CD14-positive monocyte (primary cell): ENCODE measurements around the gene TCHP. TPM values are rescaled to one million over a fixed set of nuclear protein-coding genes. Genes with fewer than 3 reads are reported as not detected.

Source experiments
- DNase-seq, 3 donors: peaks; one replicate each; pipeline ENCODE4 v3.0.0-alpha.2; 2011 to 2022
- H2AFZ ChIP-seq: 2 replicates; pipeline ENCODE4 v1.6.0; 2012; ENCODE audit warnings: mild to moderate bottlenecking, low read depth, low read length, inconsistent platforms; ENCODE audit not compliant: insufficient read depth, poor library complexity, severe bottlenecking
- H3K27ac ChIP-seq, 2 donors: 1 replicate in 1 of 2; 2 replicates in 1 of 2; pipeline ENCODE4 v1.5.1; 2012 to 2013; ENCODE audit warnings: low read length in 2 of 2, control low read depth in 1 of 2, inconsistent platforms in 1 of 2, low read depth in 1 of 2, mild to moderate bottlenecking in 1 of 2
- H3K27me3 ChIP-seq, 2 donors: one replicate each; pipeline versions ENCODE4 v1.6.0 to v1.6.1; 2011 to 2013; ENCODE audit warnings: low read length in 2 of 2; ENCODE audit not compliant: control insufficient read depth in 2 of 2, insufficient read depth in 2 of 2
- H3K36me3 ChIP-seq, 2 donors: replicated peaks in 1 of 2; 1 replicate in 1 of 2; 2 replicates in 1 of 2; pipeline versions ENCODE4 v1.5.1 to v1.6.1; 2012 to 2013; ENCODE audit warnings: low read length in 2 of 2, control low read depth in 1 of 2, inconsistent platforms in 1 of 2, mild to moderate bottlenecking in 1 of 2; ENCODE audit not compliant: insufficient read depth in 2 of 2, control insufficient read depth in 1 of 2
- H3K4me1 ChIP-seq, 2 donors: 1 replicate in 1 of 2; 2 replicates in 1 of 2; pipeline versions ENCODE4 v1.5.1 to v1.6.1; 2012 to 2013; ENCODE audit warnings: low read length in 2 of 2, control low read depth in 1 of 2, inconsistent platforms in 1 of 2, mild to moderate bottlenecking in 1 of 2, moderate library complexity in 1 of 2; ENCODE audit not compliant: insufficient read depth in 2 of 2, control insufficient read depth in 1 of 2
- H3K4me2 ChIP-seq: replicated peaks from 2 replicates; pipeline ENCODE3; 2012; ENCODE audit warnings: low read length, moderate library complexity, mild to moderate bottlenecking; ENCODE audit not compliant: poor library complexity, severe bottlenecking; ENCODE audit errors: extremely low read depth
- H3K4me3 ChIP-seq, 3 experiments: fragments of 200-600 bp in 1 of 3; sonication (generic) in 1 of 3; replicated peaks in 1 of 3; 1 replicate in 2 of 3; 2 replicates in 1 of 3; pipeline ENCODE4 v1.5.1; 2011 to 2013; ENCODE audit warnings: low read length in 3 of 3, mild to moderate bottlenecking in 3 of 3, control low read depth in 2 of 3, low read depth in 2 of 3, inconsistent platforms in 1 of 3, moderate library complexity in 1 of 3
- H3K79me2 ChIP-seq: 2 replicates; pipeline ENCODE4 v1.6.0; 2012; ENCODE audit warnings: mild to moderate bottlenecking, control low read depth, inconsistent platforms, low read length, moderate library complexity; ENCODE audit not compliant: insufficient read depth
- H3K9ac ChIP-seq: 2 replicates; pipeline ENCODE4 v1.6.0; 2017; ENCODE audit warnings: low read length, mild to moderate bottlenecking; ENCODE audit not compliant: insufficient read depth, poor library complexity, severe bottlenecking
- H3K9me3 ChIP-seq, 2 donors: replicated peaks in 1 of 2; 1 replicate in 1 of 2; 2 replicates in 1 of 2; pipeline versions ENCODE4 v1.5.1 to v1.6.1; 2012 to 2013; ENCODE audit warnings: low read length in 2 of 2, control low read depth in 1 of 2; ENCODE audit not compliant: control insufficient read depth in 1 of 2, insufficient read depth in 1 of 2
- H4K20me1 ChIP-seq: 2 replicates; pipeline ENCODE4 v1.6.0; 2012; ENCODE audit warnings: mild to moderate bottlenecking, low read length, control low read depth, moderate library complexity; ENCODE audit not compliant: insufficient read depth
- H3K27ac Mint-ChIP-seq, 7 donors: one replicate each; pipeline ENCODE4 v1.8.0; 2020; ENCODE audit warnings: mild to moderate bottlenecking in 7 of 7, mixed read lengths in 7 of 7, moderate library complexity in 6 of 7, inconsistent platforms in 2 of 7
- H3K27me3 Mint-ChIP-seq, 3 donors: one replicate each; pipeline ENCODE4 v1.8.0; 2021 to 2022; ENCODE audit warnings: low read depth in 3 of 3, mild to moderate bottlenecking in 3 of 3, mixed read lengths in 3 of 3, moderate library complexity in 3 of 3, inconsistent platforms in 1 of 3
- H3K36me3 Mint-ChIP-seq, 2 donors: one replicate each; pipeline ENCODE4 v1.8.0; 2020; ENCODE audit warnings: mixed read lengths in 2 of 2, inconsistent platforms in 1 of 2, mild to moderate bottlenecking in 1 of 2
- H3K4me1 Mint-ChIP-seq: one replicate; pipeline ENCODE4 v1.8.0; 2020; ENCODE audit warnings: mild to moderate bottlenecking, mixed read lengths
- H3K4me3 Mint-ChIP-seq, 2 donors: one replicate each; pipeline ENCODE4 v1.8.0; 2020; ENCODE audit warnings: mild to moderate bottlenecking in 2 of 2, mixed read lengths in 2 of 2, moderate library complexity in 1 of 2
- H3K9me3 Mint-ChIP-seq, 7 donors: one replicate each; pipeline ENCODE4 v1.8.0; 2020 to 2022; ENCODE audit warnings: mixed read lengths in 7 of 7, mild to moderate bottlenecking in 6 of 7, moderate library complexity in 6 of 7, inconsistent platforms in 2 of 7
- CTCF ChIP-seq: fragments of 200-600 bp; IDR thresholded peaks from one replicate; pipeline ENCODE4 v1.8.0; 2022; ENCODE audit warnings: antibody characterized with exemption, mild to moderate bottlenecking
- WGBS: methylation state at CpG from one replicate; pipeline ENCODE4 v1.1.5; 2013; ENCODE audit warnings: missing lambda C conversion rate; ENCODE audit not compliant: insufficient coverage; 5-methylcytosine and 5-hydroxymethylcytosine counted together
- intact Hi-C, 2 donors: fragments of 100-400 bp; cut with micrococcal nuclease; formaldehyde crosslinking; loops; one replicate each; pipeline versions ENCODE4 v1.15.0 to v1.15.1; 2023
- polyA plus RNA-seq, 3 donors: library from polyadenylated mRNA; depleted of rRNA in 1 of 3; unstranded in 2 of 3; stranded (reverse) in 1 of 3; fragments of 300-500 nt in 2 of 3; fragments of >200 nt in 1 of 3; fragmentation: Illumina TruSeq in 2 of 3; gene quantifications; 1 replicate in 2 of 3; 2 replicates in 1 of 3; pipeline ENCODE4 v1.2.3, GENCODE V29; 2012 to 2021

TCHP gene
- polyA plus RNA-seq, 3 donors: 2.6 to 24.5 (median 7.3) TPM

GRCh38 chr12:109878749-109879148 lies 21.3 kb upstream of the TCHP start:
- peak overlapping the region; percentile 100 for H3K4me2 ChIP-seq
- peaks cover 0 to 4% (median 2%) of the 10 kb centered on the region in 3 donors for H3K27me3 Mint-ChIP-seq
- no peak for TF ChIP-seq CTCF
- H3K27me3 ChIP-seq: no peaks in the 10 kb centered on the region
- peak overlapping the region; percentile 89 for H3K9ac ChIP-seq
- 0% methylated on average over 2 of the region's 7 CpGs for WGBS
- intact Hi-C loops: loop anchor here in 1 of 2 donors (10.0 kb wide), 1 partner anchor 164 kb away; the partner anchor contains the start of gene FAM222A
- H3K36me3 ChIP-seq: peaks cover 4 to 6% of the 10 kb centered on the region in 2 donors
- no peaks in the 10 kb centered on the region for H3K9me3 Mint-ChIP-seq
- peaks cover 73% of the 10 kb centered on the region for H3K4me1 Mint-ChIP-seq
- peaks cover 50 to 62% of the 10 kb centered on the region in 2 donors for H3K4me1 ChIP-seq
- peak overlapping the region; percentile 96 to 98 (median 97) for H3K4me3 ChIP-seq
- H3K27ac Mint-ChIP-seq: peak overlapping the region; percentile 87 to 98 (median 93)
- peak overlapping the region; percentile 83 for H2AFZ ChIP-seq
- H3K79me2 ChIP-seq: peaks cover 64% of the 10 kb centered on the region
- H3K4me3 Mint-ChIP-seq: peak overlapping the region; percentile 94 to 97
- peak; percentile 40 to 80 (median 70) for DNase-seq
- H3K27ac ChIP-seq: peak overlapping the region; percentile 72 to 92
- peaks cover 50% of the 10 kb centered on the region for H4K20me1 ChIP-seq
- peaks cover 18 to 44% of the 10 kb centered on the region in 2 donors for H3K36me3 Mint-ChIP-seq
- H3K9me3 ChIP-seq: no peaks in the 10 kb centered on the region

- H2AFZ ChIP-seq: peak overlapping the region; percentile 83
- Mint-ChIP-seq H3K4me3 (peak overlapping the region; percentile 94 to 97), H3K27ac (peak overlapping the region; percentile 87 to 98 (median 93)), H3K36me3 (peaks cover 16 to 36% of the 10 kb centered on the region in 2 donors), H3K27me3 (peaks cover 0 to 4% (median 2%) of the 10 kb centered on the region in 3 donors), H3K9me3 (no peaks in the 10 kb centered on the region), H3K4me1 (peaks cover 70% of the 10 kb centered on the region)
- peak overlapping the region; percentile 72 to 92 for H3K27ac ChIP-seq
- peaks cover 56% of the 10 kb centered on the region for H3K79me2 ChIP-seq
- intact Hi-C loops: loop anchor here (2.0 to 10.0 kb wide), 4 partner anchors 32 to 165 kb away; partner anchors contain the start of gene FAM222A (in 1 of the 2)
- H4K20me1 ChIP-seq: peaks cover 43% of the 10 kb centered on the region
- 3% methylated on average over 6 of the region's 13 CpGs for WGBS
- TF ChIP-seq CTCF: no peak
- no peaks in the 10 kb centered on the region for H3K36me3 ChIP-seq
- H3K4me2 ChIP-seq: peak overlapping the region; percentile 100
- H3K9me3 ChIP-seq: no peaks in the 10 kb centered on the region
- H3K4me1 ChIP-seq: peaks cover 48 to 64% of the 10 kb centered on the region in 2 donors
- DNase-seq: peak in 2 of 3 donors; percentile 36 to 61
- peak overlapping the region; percentile 96 to 98 (median 97) for H3K4me3 ChIP-seq
- H3K9ac ChIP-seq: peak overlapping the region; percentile 89
- H3K27me3 ChIP-seq: no peaks in the 10 kb centered on the region
Measured at GRCh38 chr12:109879351-109880042, 20.6 kb upstream of the TCHP start.
